ENCODE data around the gene XRCC1.

DNA sequence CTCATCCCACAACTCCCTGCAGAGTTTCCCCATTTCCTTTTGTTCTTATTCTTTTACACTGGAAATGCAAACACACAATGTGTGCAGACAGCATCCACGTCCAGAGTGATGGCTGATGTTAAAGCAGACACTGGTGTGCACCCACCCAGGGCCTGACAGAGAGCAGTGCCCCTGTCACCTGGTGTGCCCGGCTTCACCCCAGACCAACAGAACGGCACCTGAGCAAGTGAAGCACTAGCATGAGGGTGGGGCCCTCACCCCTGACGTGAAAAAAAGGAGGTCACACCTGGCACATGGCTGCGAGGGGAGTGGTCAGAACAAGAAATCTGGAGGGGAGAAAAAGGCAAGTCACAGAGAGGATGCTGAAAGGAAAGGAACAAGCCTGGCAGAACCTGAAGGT is 30.1 kb downstream of the XRCC1 start:
- TF ChIP-seq, protein P1, sequence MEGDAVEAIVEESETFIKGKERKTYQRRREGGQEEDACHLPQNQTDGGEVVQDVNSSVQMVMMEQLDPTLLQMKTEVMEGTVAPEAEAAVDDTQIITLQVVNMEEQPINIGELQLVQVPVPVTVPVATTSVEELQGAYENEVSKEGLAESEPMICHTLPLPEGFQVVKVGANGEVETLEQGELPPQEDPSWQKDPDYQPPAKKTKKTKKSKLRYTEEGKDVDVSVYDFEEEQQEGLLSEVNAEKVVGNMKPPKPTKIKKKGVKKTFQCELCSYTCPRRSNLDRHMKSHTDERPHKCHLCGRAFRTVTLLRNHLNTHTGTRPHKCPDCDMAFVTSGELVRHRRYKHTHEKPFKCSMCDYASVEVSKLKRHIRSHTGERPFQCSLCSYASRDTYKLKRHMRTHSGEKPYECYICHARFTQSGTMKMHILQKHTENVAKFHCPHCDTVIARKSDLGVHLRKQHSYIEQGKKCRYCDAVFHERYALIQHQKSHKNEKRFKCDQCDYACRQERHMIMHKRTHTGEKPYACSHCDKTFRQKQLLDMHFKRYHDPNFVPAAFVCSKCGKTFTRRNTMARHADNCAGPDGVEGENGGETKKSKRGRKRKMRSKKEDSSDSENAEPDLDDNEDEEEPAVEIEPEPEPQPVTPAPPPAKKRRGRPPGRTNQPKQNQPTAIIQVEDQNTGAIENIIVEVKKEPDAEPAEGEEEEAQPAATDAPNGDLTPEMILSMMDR (IDR thresholded peaks at IDR 0.05; ENCODE audit: low read length): no peak
- TF ChIP-seq EZH2 (optimal IDR thresholded peaks at IDR 0.05; ENCODE audit: low read depth, low read length): no peak
